ENCODE measurements around the gene CTDNEP1.

CTDNEP1 gene

DNA sequence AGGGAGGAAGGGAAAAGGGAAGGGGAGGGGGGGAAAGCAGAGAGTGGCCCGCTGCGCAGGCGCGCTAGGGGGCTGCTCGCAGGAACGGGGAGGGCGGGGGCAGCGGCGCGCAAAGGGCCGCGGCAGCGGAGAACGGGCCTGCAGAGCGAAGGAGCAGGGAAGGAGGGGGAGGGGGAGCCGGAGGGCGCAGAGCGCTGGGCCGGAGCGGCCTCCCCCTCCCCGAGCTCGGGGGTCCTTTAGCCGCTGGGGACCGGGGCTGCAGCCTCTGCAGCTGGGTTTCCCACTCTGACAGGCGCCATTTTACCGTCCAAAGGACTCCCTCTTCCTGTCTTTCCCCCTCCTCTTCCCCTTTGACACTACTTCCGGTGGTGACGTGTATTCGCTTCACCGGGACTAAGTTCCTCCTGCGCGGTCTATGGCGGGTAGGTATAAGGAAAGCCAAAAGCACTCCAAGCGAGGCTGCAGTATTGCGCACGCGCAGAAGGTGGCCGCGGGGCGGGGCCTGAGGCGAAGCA is at the start of gene CTDNEP1:
Gene CTDNEP1 (minus strand): TSS at position 74 of the 515 bp plus-strand sequence. CDS start 438 bp downstream, outside the sequence.
- in situ Hi-C loops (cut with MboI; ENCODE audit: low sequenced_read_pairs), result no loop called here

DNA sequence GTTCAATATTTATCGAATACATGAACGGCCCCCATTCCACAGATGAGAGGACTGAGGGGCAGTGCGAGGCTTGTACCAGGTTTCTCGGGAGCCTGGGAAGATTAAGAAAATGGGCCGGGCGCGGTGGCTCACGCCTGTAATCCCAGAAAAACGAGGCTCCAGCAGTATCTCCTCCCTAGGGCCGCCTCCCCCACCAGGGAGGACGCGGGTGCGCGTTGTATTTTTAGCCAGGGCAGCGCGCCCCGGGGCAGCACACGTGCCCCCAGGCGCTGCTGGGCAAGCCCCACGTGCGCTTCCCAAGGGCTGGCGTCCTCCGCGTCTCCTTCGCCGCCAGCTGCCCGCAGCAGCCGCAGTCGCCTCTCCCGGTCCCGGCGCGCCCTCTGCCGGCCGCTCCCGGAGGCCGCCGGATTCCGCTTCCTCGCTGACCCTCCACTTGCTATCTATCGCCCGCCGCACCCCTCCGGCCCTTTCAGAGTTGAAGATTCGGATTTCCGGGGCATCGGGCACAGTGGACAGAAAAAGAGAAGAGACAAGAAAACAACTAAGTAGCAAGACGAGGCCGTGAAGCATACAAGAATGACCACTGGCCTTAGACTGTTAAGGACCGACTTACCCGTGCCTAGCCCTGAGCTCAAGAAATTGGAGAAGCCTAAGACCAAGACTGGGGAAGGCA is 44.8 kb upstream of the CTDNEP1 start:
- in situ Hi-C loops (cut with MboI; ENCODE audit: low sequenced_read_pairs), result no loop called here

DNA sequence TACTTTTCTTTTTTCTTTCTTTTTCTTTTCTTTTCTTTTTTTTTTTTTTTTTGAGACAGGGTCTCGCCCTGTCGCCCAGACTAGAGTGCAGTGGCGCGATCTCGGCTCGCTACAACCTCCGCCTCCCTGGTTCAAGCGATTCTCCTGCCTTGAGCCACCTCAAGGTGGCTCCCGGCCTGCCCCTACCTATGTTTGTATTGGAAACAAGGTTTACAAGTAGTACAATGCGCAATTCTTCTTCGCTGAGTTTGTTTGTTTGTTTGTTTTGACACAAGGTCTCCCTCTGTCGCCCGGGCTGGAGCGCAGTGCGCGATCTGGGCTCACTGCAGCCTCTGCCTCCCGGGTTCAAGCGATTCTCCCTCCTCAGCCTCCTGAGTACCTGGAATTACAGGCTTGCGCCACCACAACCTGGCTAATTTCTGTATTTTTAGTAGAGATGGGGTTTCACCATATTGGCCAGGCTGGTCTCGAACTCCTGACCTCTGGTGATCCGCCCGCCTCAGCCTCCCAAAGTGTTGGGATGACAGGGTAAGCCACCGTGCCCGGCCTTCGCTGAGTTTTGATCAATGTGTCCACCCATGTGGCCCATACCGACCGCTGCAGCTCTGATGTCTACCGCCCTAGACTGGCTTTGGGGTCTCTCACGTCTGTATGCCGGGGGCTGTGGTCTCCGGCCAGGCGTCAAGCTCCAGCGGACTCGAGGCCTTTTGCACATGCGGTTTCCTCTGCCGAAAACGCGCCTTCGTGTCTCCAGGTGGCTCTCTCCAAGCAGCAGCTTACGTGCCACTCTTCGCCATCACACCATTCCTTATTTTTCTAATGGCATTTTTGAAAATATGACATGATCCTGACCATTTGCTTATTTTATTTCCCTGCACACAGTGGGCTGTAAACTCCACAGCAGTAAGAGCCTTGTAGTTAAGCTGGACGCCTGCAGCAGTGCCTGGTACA is 44.0 kb upstream of the CTDNEP1 start:
- in situ Hi-C loops (cut with MboI; ENCODE audit: low sequenced_read_pairs), result no loop called here

DNA sequence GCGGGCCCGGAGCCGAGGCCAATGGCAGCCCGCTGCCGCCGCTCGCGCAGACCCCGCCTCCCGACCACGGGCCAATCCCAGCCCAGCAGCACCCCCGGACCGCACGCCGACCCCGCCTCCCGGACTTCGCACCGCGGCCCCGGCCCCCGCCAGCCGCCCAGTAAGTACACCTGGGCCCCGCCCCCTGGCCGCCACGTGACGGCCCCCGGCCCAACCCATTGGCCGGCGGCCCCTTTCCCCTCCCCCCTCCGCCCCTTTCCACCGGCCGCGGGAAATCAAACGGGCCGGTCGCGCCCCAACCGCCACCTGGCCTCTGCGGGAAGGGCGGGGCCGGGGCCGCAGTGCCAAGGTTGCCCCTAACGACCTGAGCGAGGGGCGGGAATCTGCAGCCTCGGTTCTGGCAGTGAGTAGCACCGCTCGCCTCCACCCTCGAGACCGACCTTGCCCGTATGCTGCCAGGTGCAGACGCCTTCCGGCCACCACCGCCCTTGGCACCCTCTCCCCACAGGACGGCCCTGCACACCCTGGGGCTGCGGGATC is 43.1 kb upstream of the CTDNEP1 start, which contains the start of gene YBX2:
Gene YBX2 (minus strand): TSS at position 26 of the 540 bp plus-strand sequence. CDS start 139 bp downstream, outside the sequence.
- in situ Hi-C loops (cut with MboI; ENCODE audit: low sequenced_read_pairs), result no loop called here

DNA sequence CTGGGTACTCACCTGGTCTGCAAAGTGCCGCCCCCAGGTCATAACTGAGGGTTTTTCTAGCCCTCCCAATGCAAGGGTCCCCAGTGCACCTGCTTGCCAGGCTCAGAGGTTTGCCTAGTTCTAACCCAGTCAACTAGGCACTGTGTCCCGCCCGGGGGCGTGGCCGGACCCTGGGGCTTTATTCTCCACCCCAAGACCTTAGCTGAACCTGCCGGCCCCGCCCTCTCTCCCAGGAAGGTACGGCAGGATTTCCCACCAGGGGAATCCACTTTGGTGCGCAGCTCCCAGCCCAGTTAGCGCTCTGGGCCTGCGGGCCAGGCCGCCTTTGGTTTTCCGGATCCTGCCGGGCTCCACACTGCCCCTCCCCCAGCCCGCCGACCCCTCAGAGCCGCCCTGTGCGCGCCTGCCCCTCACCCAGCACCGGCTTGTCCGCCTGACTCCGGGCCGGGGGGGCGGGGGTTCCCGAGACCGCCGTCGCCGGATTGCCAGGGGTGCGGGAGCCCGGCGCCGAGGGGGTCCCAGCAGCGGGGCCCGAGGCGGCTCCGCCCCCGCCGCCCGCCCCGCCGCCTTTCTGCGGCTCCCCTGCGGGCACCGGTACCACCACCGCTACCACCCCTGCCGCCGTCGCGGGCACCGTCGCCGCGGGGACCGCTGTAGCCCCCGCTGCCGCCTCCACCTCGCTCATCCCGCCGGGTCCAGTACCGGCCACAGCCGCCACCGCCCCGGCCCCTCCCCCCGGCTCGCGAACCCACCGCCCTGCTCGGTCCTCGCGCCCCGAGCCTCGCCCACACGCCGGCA is 42.5 kb upstream of the CTDNEP1 start:
- in situ Hi-C loops (cut with MboI; ENCODE audit: low sequenced_read_pairs), result no loop called here

DNA sequence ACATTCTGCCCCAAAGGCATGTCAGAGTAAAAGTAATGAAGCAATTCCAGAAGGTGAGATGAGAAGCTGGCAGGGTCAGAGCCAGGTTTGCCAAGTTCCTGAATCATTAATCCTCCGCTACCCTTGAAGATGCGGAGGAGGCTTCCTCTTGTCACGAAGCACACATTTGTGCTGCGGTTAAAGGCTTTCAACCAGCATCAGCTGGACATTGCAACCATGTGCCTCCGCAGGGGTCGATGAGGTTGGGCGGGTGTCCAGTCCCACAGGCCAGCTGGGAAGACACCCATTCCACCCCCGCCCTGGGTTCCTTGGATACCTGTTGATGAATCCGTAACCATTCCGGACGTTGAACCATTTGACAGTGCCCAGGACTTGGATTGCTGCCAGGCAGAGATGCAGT is 41.6 kb upstream of the CTDNEP1 start:
- in situ Hi-C loops (cut with MboI; ENCODE audit: low sequenced_read_pairs), result no loop called here

DNA sequence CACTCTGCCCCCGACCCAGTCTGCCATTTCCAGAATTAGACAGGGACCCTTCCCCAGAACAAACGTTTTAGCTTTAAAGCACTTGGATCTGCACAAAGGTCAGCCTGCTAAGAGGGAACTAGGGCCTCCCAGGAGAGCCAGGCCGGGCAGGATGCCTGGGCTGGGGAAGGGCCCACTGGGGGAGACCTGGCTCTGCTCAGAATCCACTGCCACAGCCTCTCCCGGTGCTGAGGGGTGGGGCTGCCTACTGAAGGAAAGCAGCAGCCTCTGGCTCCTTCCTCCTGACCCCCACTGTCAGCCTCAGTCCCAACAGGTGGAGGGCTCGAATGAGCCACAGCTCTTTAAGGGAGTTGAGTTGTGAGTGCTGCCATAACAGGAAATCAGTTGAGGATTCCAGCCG is 41.2 kb upstream of the CTDNEP1 start:
- in situ Hi-C loops (cut with MboI; ENCODE audit: low sequenced_read_pairs), result no loop called here

DNA sequence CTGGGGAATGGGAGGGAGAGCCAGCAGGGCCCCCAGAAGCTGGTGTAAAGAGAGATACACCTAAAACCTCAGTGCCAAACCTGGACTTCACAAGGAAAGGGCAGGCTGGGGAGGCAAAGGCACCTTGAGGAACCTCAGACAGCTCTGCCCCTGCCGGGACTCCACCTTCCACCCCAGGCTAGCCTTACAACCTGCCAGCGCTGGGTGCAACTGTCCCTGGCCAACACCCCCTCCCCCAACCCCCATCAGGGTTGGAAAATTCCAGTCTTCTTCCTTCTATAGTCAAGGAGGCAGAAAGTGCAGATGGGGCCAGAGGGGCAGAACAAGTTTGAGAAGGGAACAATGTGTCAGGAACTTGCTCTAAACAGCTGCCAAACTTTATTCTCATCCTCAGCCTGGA is 40.7 kb upstream of the CTDNEP1 start:
- in situ Hi-C loops (cut with MboI; ENCODE audit: low sequenced_read_pairs), result no loop called here

DNA sequence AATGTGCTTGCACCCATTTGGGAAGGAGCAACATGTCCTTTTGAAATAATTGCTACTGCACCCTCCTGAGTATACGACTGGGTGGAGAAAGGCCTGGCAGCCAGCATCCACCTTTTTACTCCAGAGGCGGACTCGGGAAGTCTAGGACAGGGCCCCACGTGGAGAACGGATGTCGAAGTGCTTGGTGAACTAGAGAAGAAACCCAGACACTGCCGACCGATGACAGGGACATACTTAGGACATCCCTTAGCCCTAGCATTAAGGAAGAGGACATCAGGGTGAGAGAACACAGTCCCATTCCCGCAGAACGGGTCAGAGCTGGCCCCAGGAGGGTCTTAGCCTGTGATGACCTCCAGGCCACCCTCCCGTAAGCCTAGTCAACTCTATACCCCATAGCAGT is 39.2 kb upstream of the CTDNEP1 start:
- in situ Hi-C loops (cut with MboI; ENCODE audit: low sequenced_read_pairs), result no loop called here

DNA sequence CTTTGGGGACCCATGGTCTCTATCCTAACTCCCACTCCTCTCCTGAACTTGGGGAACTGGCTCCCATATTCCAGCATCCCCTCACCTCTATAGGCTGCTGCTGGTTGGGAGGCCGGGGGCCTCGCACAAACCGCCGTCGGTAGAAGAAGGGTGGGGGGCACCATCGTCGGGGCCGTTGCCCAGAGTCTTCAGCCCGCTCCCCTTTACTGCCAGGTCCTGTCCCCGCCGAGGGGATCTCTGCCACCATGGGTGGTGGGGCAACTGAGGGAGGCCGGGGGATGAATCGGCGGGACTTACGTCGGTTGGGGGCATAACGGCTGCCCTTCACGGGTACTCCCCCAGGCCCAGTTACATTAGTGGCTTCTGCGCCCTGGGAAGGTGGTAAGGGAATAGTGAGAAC is 38.6 kb upstream of the CTDNEP1 start:
- in situ Hi-C loops (cut with MboI; ENCODE audit: low sequenced_read_pairs), result no loop called here

DNA sequence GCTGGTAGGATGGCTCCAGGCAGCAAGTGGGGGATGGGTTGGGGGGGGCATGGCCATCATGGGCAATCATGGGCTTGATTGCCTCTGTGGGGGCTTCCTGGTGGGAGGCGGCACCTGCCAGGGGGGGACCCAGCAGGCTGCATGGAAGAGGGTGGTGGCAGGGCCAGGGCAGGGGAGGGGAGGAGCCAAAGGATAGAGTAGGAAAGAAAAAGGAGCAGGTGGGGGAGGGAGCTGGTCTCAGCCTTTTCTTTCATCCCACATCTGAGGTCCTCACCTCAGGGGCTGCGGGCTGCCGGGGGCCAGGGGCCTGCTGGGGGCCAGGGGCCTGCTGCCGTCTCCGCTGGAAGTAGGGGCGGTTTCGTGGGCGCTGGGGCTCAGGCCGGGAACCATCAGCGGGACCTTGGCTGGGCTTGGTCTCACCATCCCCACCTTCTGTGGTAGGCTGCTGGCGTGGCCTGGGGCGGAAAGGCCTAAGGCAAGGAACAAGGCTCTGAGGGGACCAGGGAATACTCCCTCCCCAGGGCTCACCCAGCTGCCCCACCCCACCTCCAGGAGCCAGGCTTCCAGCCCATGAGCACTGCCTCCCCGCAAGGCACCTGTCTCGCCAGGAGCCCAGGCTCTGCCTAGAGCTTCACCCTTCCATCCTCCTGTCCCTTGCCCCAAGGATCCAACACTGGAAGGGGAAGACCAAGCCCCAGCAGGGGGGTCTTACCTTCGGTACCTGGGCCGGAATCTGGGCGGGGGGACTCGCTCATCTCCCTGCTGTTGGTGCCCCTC is 37.9 kb upstream of the CTDNEP1 start:
- in situ Hi-C loops (cut with MboI; ENCODE audit: low sequenced_read_pairs), result no loop called here

DNA sequence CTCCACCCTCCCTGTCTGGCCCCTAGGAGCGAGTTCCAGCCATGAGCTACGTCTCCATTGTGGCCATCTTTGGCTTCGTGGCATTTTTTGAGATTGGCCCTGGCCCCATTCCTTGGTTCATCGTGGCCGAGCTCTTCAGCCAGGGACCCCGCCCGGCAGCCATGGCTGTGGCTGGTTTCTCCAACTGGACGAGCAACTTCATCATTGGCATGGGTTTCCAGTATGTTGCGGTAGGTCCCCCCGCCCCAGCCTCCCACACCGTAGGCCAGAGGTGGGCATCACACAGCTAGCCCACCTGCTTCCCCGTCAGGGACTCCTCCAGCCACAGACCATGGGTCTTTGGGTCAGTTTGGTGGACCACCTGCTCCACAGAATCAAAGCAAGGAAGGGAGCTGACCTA is 34.1 kb upstream of the CTDNEP1 start:
- in situ Hi-C loops (cut with MboI; ENCODE audit: low sequenced_read_pairs), result no loop called here

DNA sequence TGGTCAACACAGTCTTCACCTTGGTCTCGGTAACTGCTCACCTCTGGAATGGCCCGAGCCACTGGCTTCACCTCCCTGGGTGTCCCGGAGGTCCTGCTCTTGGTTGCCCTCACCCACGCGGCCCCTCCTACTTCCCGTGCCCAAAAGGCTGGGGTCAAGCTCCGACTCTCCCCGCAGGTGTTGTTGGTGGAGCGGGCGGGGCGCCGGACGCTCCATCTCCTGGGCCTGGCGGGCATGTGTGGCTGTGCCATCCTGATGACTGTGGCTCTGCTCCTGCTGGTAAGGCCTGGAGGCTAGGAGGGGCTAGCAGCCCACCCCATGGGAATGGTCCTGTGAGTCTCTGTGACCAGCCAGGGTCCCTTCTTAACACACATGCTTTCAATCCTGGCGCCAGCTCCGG is 33.4 kb upstream of the CTDNEP1 start:
- in situ Hi-C loops (cut with MboI; ENCODE audit: low sequenced_read_pairs), result no loop called here

DNA sequence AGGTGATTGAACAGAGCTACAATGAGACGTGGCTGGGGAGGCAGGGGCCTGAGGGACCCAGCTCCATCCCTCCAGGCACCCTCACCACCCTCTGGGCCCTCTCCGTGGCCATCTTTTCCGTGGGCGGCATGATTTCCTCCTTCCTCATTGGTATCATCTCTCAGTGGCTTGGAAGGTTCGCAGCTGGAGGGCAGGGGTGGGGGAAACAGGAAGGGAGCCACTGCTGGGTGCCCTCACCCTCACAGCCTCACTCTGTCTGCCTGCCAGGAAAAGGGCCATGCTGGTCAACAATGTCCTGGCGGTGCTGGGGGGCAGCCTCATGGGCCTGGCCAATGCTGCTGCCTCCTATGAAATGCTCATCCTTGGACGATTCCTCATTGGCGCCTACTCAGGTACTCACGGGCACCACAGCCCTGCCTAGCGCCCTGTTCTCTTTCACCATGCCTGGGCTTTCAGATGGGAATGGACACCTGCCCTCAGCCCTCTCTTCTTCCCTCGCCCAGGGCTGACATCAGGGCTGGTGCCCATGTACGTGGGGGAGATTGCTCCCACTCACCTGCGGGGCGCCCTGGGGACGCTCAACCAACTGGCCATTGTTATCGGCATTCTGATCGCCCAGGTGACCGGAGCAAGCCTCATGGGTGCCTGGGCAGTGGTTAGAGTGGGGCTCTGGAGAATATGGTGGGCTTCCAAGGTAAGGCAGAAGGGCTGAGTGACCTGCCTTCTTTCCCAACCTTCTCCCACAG is 32.1 kb upstream of the CTDNEP1 start:
- in situ Hi-C loops (cut with MboI; ENCODE audit: low sequenced_read_pairs), result no loop called here

DNA sequence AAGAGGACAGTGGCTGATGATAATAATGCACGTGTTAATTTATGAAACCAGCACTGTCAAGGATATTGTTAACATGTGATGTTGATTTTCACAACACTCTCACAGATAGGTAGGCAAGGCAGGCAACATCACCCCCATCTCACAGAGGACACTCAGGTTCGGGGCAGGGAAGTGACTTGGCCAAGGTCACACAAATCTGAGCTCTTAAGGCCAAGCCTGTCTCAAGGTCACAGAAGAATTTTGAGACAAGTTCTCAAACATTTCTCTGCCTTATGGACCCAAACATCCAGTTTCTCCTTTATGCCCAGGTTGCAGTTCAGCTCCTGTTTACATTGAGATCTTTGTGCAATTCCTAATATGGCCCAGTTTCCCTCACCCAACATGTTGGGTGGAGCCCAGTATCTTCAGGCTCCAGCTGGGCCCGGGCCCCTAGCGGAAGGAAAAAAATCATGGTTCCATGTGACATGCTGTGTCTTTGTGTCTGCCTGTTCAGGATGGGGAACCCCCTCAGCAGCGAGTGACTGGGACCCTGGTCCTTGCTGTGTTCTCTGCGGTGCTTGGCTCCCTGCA is 31.3 kb upstream of the CTDNEP1 start:
- in situ Hi-C loops (cut with MboI; ENCODE audit: low sequenced_read_pairs), result no loop called here

DNA sequence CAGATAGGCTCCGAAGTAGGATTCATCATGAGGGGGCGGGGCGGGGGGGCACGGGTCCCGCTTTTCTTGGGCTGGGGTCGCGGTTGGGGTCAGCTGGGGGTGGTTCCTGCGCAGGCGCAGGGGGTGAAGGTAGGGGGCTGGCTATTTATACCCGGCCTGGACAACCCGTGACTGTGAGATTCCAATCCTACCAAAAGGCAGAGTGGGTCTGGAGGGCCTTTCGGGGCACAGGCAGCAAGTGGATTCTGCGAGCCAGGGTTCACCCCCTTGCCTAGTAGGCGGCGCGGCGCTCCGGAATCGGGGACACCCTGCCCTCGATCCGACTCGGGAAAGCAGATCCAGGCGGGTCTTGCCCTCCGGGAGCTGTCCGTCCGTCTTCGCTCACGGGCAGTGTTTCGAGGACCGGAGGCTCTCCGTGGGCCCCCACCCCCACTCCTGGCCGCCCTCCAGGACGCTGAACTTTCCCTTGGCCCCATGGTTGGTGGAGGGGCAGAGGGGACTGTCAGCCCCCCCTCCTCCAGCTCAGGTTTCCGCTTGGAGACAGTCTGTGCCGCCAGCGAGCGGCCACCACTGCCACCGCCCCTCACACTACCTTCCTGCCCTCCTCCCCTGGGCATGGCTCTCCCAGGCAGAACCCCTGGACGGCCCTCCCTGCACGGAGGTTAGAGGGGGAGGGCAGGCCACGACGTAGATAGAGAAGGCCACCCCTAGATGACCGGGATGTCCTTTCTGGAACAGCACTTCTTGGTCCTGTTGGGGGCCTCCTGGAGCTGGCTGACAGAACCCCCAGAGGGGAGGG is 30.6 kb upstream of the CTDNEP1 start:
- in situ Hi-C loops (cut with MboI; ENCODE audit: low sequenced_read_pairs), result no loop called here

DNA sequence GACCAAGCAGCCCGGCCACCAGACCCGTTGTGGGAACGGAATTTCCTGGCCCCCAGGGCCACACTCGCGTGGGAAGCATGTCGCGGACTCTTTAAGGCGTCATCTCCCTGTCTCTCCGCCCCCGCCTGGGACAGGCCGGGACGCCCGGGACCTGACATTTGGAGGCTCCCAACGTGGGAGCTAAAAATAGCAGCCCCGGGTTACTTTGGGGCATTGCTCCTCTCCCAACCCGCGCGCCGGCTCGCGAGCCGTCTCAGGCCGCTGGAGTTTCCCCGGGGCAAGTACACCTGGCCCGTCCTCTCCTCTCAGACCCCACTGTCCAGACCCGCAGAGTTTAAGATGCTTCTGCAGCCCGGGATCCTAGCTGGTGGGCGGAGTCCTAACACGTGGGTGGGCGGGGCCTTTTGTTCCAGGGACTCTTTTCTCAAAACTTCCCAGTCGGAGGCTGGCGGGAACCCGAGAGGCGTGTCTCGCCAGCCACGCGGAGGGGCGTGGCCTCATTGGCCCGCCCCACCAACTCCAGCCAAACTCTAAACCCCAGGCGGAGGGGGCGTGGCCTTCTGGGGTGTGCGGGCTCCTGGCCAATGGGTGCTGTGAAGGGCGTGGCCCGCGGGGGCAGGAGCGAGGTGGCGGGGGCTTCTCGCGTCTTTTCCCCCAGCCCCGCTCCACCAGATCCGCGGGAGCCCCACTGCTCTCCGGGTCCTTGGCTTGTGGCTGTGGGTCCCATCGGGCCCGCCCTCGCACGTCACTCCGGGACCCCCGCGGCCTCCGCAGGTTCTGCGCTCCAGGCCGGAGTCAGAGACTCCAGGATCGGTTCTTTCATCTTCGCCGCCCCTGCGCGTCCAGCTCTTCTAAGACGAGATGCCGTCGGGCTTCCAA is 29.8 kb upstream of the CTDNEP1 start, which contains the start of gene SLC2A4:
Gene SLC2A4 (plus strand): TSS at position 645 of the 879 bp plus-strand sequence. CDS start 217 bp downstream, at position 862.
- in situ Hi-C loops (cut with MboI; ENCODE audit: low sequenced_read_pairs), result no loop called here

All from HL-60/S4 treated with retinoic acid at 250 ng/mL for 4 days and 3 days (cell line).